Common myeloid progenitor, CD34-positive (primary cell): ENCODE data around the gene TMEM17.
"Not testable (repeated sequence)": the region's sequence is repeated elsewhere in the genome, so short reads cannot be mapped to it uniquely, and the experiment has no call there.

ENCODE experiments used
- CTCF ChIA-PET: fragments of 350-600 bp; sonication (Branson Sonifier 250); formaldehyde crosslinking; loops from one replicate; lab custom pipeline; 2021; ENCODE audit warnings: antibody characterized with exemption; lab: Charles Lee
- POLR2A ChIA-PET: fragments of 350-600 bp; sonication (Branson Sonifier 250); formaldehyde crosslinking; loops from one replicate; lab custom pipeline; 2021; ENCODE audit warnings: antibody characterized with exemption; lab: Charles Lee
- DNase-seq, 3 donors: peaks; one replicate each; pipeline versions ENCODE4 v3.0.0 to v3.0.0-alpha.2; 2013
- H3K27ac ChIP-seq, 2 experiments: 1 replicate in 1 of 2; 2 replicates in 1 of 2; pipeline ENCODE4 v1.7.0; 2013; ENCODE audit warnings: inconsistent platforms in 2 of 2, low read length in 2 of 2, mild to moderate bottlenecking in 2 of 2, low read depth in 1 of 2, moderate library complexity in 1 of 2; ENCODE audit not compliant: severe bottlenecking in 2 of 2, insufficient read depth in 1 of 2, poor library complexity in 1 of 2
- H3K27me3 ChIP-seq, 5 experiments: replicated peaks in 2 of 5; 1 replicate in 3 of 5; 2 replicates in 2 of 5; pipeline versions ENCODE4 v1.6.1 to v1.7.0; 2013; ENCODE audit warnings: low read length in 4 of 5, mild to moderate bottlenecking in 2 of 5, moderate library complexity in 2 of 5, inconsistent platforms in 1 of 5; ENCODE audit not compliant: insufficient read depth in 5 of 5, control insufficient read depth in 4 of 5
- H3K36me3 ChIP-seq, 4 experiments: 1 replicate in 2 of 4; 2 replicates in 2 of 4; pipeline versions ENCODE4 v1.6.1 to v1.7.0; 2013; ENCODE audit warnings: low read length in 3 of 4, control low read depth in 1 of 4, mild to moderate bottlenecking in 1 of 4; ENCODE audit not compliant: control insufficient read depth in 4 of 4, insufficient read depth in 4 of 4
- H3K4me1 ChIP-seq, 4 experiments: 1 replicate in 3 of 4; 2 replicates in 1 of 4; pipeline versions ENCODE4 v1.6.1 to v1.7.1; 2013; ENCODE audit warnings: low read length in 3 of 4, mild to moderate bottlenecking in 3 of 4, control low read depth in 1 of 4, inconsistent platforms in 1 of 4, moderate library complexity in 1 of 4; ENCODE audit not compliant: control insufficient read depth in 4 of 4, insufficient read depth in 4 of 4; ENCODE audit errors: control extremely low read depth in 1 of 4
- H3K4me3 ChIP-seq, 7 experiments: 1 replicate in 4 of 7; 2 replicates in 3 of 7; pipeline versions ENCODE4 v1.5.1 to v1.7.0; 2013; ENCODE audit warnings: mild to moderate bottlenecking in 7 of 7, low read length in 6 of 7, moderate library complexity in 6 of 7, inconsistent platforms in 2 of 7, low read depth in 2 of 7, control low read depth in 1 of 7; ENCODE audit not compliant: insufficient read depth in 4 of 7, control insufficient read depth in 1 of 7; ENCODE audit errors: extremely low read depth in 1 of 7
- H3K9me3 ChIP-seq, 5 experiments: 1 replicate in 4 of 5; 2 replicates in 1 of 5; pipeline versions ENCODE4 v1.6.1 to v1.7.1; 2013; ENCODE audit warnings: low read length in 4 of 5, mild to moderate bottlenecking in 2 of 5, inconsistent platforms in 1 of 5, low read depth in 1 of 5, moderate library complexity in 1 of 5; ENCODE audit not compliant: control insufficient read depth in 4 of 5, insufficient read depth in 2 of 5; ENCODE audit errors: control extremely low read depth in 1 of 5
- WGBS: methylation state at CpG from one replicate; pipeline ENCODE4 v1.1.5; 2013; ENCODE audit not compliant: insufficient coverage; 5-methylcytosine and 5-hydroxymethylcytosine counted together

Gene TMEM17

GRCh38 chr2:62539606-62540407, 33.8 kb upstream of the TMEM17 start:
- Histone ChIP-seq H3K36me3 (no peaks in the 10 kb centered on the region), H3K4me3 (no peak overlapping the region), H3K9me3 (peaks cover 0 to 4% (median 0%) of the 10 kb centered on the region in 5 experiments), H3K27me3 (no peaks in the 10 kb centered on the region), H3K4me1 (no peaks in the 10 kb centered on the region), H3K27ac (no peak overlapping the region)
- no peak for DNase-seq
- POLR2A ChIA-PET, result interaction anchor here (0.6 kb wide), 1 partner anchor 729 kb away, joined by 5 read pairs; no protein-coding TSS in a partner anchor
- CTCF ChIA-PET, result no interaction called here

GRCh38 chr2:62538756-62539155, 32.8 kb upstream of the TMEM17 start:
- WGBS, result 80% methylated on average over 1 of the region's 1 CpG
- ChIA-PET CTCF (interaction anchor here (1.1 kb wide), 1 partner anchor 51 kb away, joined by 3 read pairs; no protein-coding TSS in a partner anchor), POLR2A (no interaction called here)
- DNase-seq, result no peak
- Histone ChIP-seq H3K9me3 (peaks cover 0 to 4% (median 0%) of the 10 kb centered on the region in 5 experiments), H3K27me3 (no peaks in the 10 kb centered on the region), H3K36me3 (no peaks in the 10 kb centered on the region), H3K27ac (no peak overlapping the region), H3K4me3 (no peak overlapping the region), H3K4me1 (no peaks in the 10 kb centered on the region)

- Histone ChIP-seq H3K27ac (no peak overlapping the region), H3K9me3 (peaks cover 0 to 10% (median 6%) of the 10 kb centered on the region in 5 experiments), H3K36me3 (no peaks in the 10 kb centered on the region), H3K27me3 (no peaks in the 10 kb centered on the region), H3K4me3 (no peak overlapping the region), H3K4me1 (no peaks in the 10 kb centered on the region)
- DNase-seq, result no peak
- POLR2A ChIA-PET, result no interaction called here
- CTCF ChIA-PET, result no interaction called here
- 87% methylated on average over 8 of the region's 8 CpGs for WGBS
Measured at GRCh38 chr2:62537814-62538213, 31.8 kb upstream of the TMEM17 start.

GRCh38 chr2:62536873-62537547, 31.0 kb upstream of the TMEM17 start:
- H3K36me3 ChIP-seq, result no peaks in the 10 kb centered on the region
- DNase-seq, result no peak
- H3K27ac ChIP-seq, result no peak overlapping the region
- 96% methylated on average over 7 of the region's 7 CpGs for WGBS
- ChIA-PET CTCF (interaction anchor here (0.8 kb wide), 1 partner anchor 23 kb away, joined by 5 read pairs; no protein-coding TSS in a partner anchor), POLR2A (no interaction called here)
- no peaks in the 10 kb centered on the region for H3K4me1 ChIP-seq
- H3K4me3 ChIP-seq, result no peak overlapping the region
- no peaks in the 10 kb centered on the region for H3K27me3 ChIP-seq
- peaks cover 0 to 10% (median 6%) of the 10 kb centered on the region in 5 experiments for H3K9me3 ChIP-seq

- H3K36me3 ChIP-seq, H3K27me3 ChIP-seq, H3K4me3 ChIP-seq, H3K4me1 ChIP-seq, POLR2A ChIA-PET, H3K27ac ChIP-seq, DNase-seq, H3K9me3 ChIP-seq: not testable (repeated sequence)
- CTCF ChIA-PET, result interaction anchor here (0.8 kb wide), 1 partner anchor 79 kb away, joined by 3 read pairs; no protein-coding TSS in a partner anchor
- WGBS, result 96% methylated on average over 3 of the region's 3 CpGs
Measured at GRCh38 chr2:62535521-62535920, 29.5 kb upstream of the TMEM17 start.

GRCh38 chr2:62531594-62531993, 25.6 kb upstream of the TMEM17 start:
- ChIA-PET POLR2A (no interaction called here), CTCF (no interaction called here)
- H3K9me3 ChIP-seq, result peaks cover 0 to 10% (median 6%) of the 10 kb centered on the region in 5 experiments
- no peaks in the 10 kb centered on the region for H3K4me1 ChIP-seq
- WGBS, result 96% methylated on average over 6 of the region's 7 CpGs
- H3K27ac ChIP-seq, result no peak overlapping the region
- H3K36me3 ChIP-seq, result no peaks in the 10 kb centered on the region
- H3K27me3 ChIP-seq, result no peaks in the 10 kb centered on the region
- no peak for DNase-seq
- H3K4me3 ChIP-seq, result no peak overlapping the region

GRCh38 chr2:62529758-62530157, 23.8 kb upstream of the TMEM17 start:
- peaks cover 0 to 2% (median 0%) of the 10 kb centered on the region in 4 experiments for H3K4me1 ChIP-seq
- CTCF ChIA-PET, result no interaction called here
- H3K9me3 ChIP-seq, result peaks cover 0 to 8% (median 6%) of the 10 kb centered on the region in 5 experiments
- H3K27ac ChIP-seq, result no peak overlapping the region
- no peak overlapping the region for H3K4me3 ChIP-seq
- no peak for DNase-seq
- no peaks in the 10 kb centered on the region for H3K27me3 ChIP-seq
- no peaks in the 10 kb centered on the region for H3K36me3 ChIP-seq
- POLR2A ChIA-PET, result no interaction called here
